ENCODE measurements around the gene THTPA. TPM values are rescaled to one million over a fixed set of nuclear protein-coding genes. Genes with fewer than 3 reads are reported as not detected.

Gene THTPA
- total and polyA plus RNA-seq, 2 of the 13 experiments (the other 11 are each of a cell fraction or from before 2014, with no cell fraction given), result 7.4 to 8.7 TPM

GRCh38 chr14:23547924-23548323 lies 8.1 kb upstream of the THTPA start (continued):
- TF ChIP-seq ZNF282 (IDR thresholded peaks at IDR 0.05; ENCODE audit: partially characterized antibody) (peak; percentile 89), PAXIP1 (CRISPR knock-in tag; conservative IDR thresholded peaks at IDR 0.05) (no peak), HDAC1 (CRISPR knock-in tag; IDR thresholded peaks at IDR 0.05) (no peak), ZNF83 (CRISPR knock-in tag; IDR thresholded peaks at IDR 0.05; ENCODE audit: borderline replicate concordance) (0 out of 2 replicates have a peak, but pooled peaks have one; percentile 42), GPN1 (CRISPR knock-in tag; IDR thresholded peaks at IDR 0.05; ENCODE audit: borderline replicate concordance) (no peak), RAD21 (CRISPR knock-in tag; IDR thresholded peaks at IDR 0.05) (no peak), TRIM24 (CRISPR knock-in tag; IDR thresholded peaks at IDR 0.05) (no peak)
- TF ChIP-seq, protein P1, sequence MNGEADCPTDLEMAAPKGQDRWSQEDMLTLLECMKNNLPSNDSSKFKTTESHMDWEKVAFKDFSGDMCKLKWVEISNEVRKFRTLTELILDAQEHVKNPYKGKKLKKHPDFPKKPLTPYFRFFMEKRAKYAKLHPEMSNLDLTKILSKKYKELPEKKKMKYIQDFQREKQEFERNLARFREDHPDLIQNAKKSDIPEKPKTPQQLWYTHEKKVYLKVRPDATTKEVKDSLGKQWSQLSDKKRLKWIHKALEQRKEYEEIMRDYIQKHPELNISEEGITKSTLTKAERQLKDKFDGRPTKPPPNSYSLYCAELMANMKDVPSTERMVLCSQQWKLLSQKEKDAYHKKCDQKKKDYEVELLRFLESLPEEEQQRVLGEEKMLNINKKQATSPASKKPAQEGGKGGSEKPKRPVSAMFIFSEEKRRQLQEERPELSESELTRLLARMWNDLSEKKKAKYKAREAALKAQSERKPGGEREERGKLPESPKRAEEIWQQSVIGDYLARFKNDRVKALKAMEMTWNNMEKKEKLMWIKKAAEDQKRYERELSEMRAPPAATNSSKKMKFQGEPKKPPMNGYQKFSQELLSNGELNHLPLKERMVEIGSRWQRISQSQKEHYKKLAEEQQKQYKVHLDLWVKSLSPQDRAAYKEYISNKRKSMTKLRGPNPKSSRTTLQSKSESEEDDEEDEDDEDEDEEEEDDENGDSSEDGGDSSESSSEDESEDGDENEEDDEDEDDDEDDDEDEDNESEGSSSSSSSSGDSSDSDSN (CRISPR knock-in tag; IDR thresholded peaks at IDR 0.05), result 0 out of 2 replicates have a peak, but pooled peaks have one; percentile 48

Measured in HepG2 (cell line).